HepG2 (cell line): Measurements from ENCODE around the gene HSDL2. TPM values are rescaled to one million over a fixed set of nuclear protein-coding genes. Genes with fewer than 3 reads are reported as not detected.

Source experiments
- BORCS8-MEF2B ChIP-seq: sonication (generic); formaldehyde crosslinking; IDR thresholded peaks from 2 replicates; pipeline ENCODE4 v1.8.0; 2022; ENCODE audit warnings: mild to moderate bottlenecking, missing genetic modification reagents
- DMAP1 ChIP-seq: IDR thresholded peaks from 2 replicates; pipeline ENCODE4 v1.6.1; 2016
- FIP1L1 ChIP-seq: fragments of 200-400 bp; formaldehyde crosslinking; IDR thresholded peaks from 2 replicates; pipeline ENCODE4 v1.6.1; 2018; ENCODE audit warnings: low read depth, mild to moderate bottlenecking, low read length, moderate library complexity, borderline replicate concordance; ENCODE audit not compliant: insufficient read depth
- GMEB2 ChIP-seq: IDR thresholded peaks from 2 replicates; pipeline ENCODE4 v1.6.1; 2016; ENCODE audit warnings: missing biosample characterization, missing genetic modification reagents, low read depth
- HINFP ChIP-seq: sonication (generic); formaldehyde crosslinking; IDR thresholded peaks from 2 replicates; pipeline ENCODE4 v1.4.0; 2020; ENCODE audit warnings: low read depth, mild to moderate bottlenecking, missing genetic modification reagents
- HMG20A ChIP-seq: IDR thresholded peaks from 2 replicates; pipeline ENCODE4 v1.6.1; 2016; ENCODE audit warnings: borderline replicate concordance
- IRF9 ChIP-seq: sonication (generic); formaldehyde crosslinking; IDR thresholded peaks from 2 replicates; pipeline ENCODE4 v1.8.0; 2022; ENCODE audit warnings: missing genetic modification reagents, mild to moderate bottlenecking, borderline replicate concordance
- NR0B2 ChIP-seq: sonication (generic); formaldehyde crosslinking; IDR thresholded peaks from 2 replicates; pipeline ENCODE4 v1.4.0; 2020; ENCODE audit warnings: mild to moderate bottlenecking, missing genetic modification reagents
- NR3C1 ChIP-seq: sonication (generic); formaldehyde crosslinking; IDR thresholded peaks from 2 replicates; pipeline ENCODE4 v1.4.0; 2020; ENCODE audit warnings: missing genetic modification reagents
- SRSF1 ChIP-seq: fragments of 200-400 bp; formaldehyde crosslinking; optimal IDR thresholded peaks from 2 replicates; pipeline ENCODE3; 2017; ENCODE audit warnings: mild to moderate bottlenecking, low read depth, low read length, moderate library complexity
- U2AF1 ChIP-seq: fragments of 200-400 bp; formaldehyde crosslinking; optimal IDR thresholded peaks from 2 replicates; pipeline ENCODE3; 2017; ENCODE audit warnings: mild to moderate bottlenecking, low read depth, low read length
- ZFP62 ChIP-seq: sonication (generic); formaldehyde crosslinking; IDR thresholded peaks from 2 replicates; pipeline ENCODE4 v1.4.0; 2020; ENCODE audit warnings: missing genetic modification reagents
- ZNF335 ChIP-seq: sonication (generic); formaldehyde crosslinking; IDR thresholded peaks from 2 replicates; pipeline ENCODE4 v1.4.0; 2020; ENCODE audit warnings: missing genetic modification reagents
- ZNF564 ChIP-seq: sonication (generic); formaldehyde crosslinking; IDR thresholded peaks from 2 replicates; pipeline ENCODE4 v1.8.1; 2023; ENCODE audit warnings: mild to moderate bottlenecking, missing genetic modification reagents
- ZSCAN22 ChIP-seq: sonication (generic); formaldehyde crosslinking; IDR thresholded peaks from 2 replicates; pipeline ENCODE4 v1.4.0; 2020; ENCODE audit warnings: mild to moderate bottlenecking, missing genetic modification reagents
- polyA plus RNA-seq, 8 experiments: library from polyadenylated mRNA; depleted of rRNA in 3 of 8; stranded (reverse) in 7 of 8; unstranded in 1 of 8; fragments of >200 nt; fragmentation: Illumina TruSeq in 4 of 8; extraction: Trizol in 4 of 8; gene quantifications; 2 replicates each; pipeline versions ENCODE4 v1.2.1 to v1.2.3, GENCODE V29; 2011 to 2016; ENCODE audit warnings: low read depth in 4 of 8, missing spikeins in 1 of 8, mixed read lengths in 1 of 8; ENCODE audit not compliant: insufficient read depth in 1 of 8
- total RNA-seq, 5 experiments: library from RNA; depleted of rRNA; stranded (reverse); fragments of >200 nt; fragmentation: Illumina TruSeq; extraction: Trizol; gene quantifications; 2 replicates each; pipeline ENCODE4 v1.2.3, GENCODE V29; 2016; ENCODE audit warnings: low read depth in 1 of 5
- TF ChIP-seq, protein P1 (sequence below): sonication (generic); formaldehyde crosslinking; IDR thresholded peaks from 2 replicates; pipeline ENCODE4 v1.8.0; 2022; ENCODE audit warnings: missing genetic modification reagents, mild to moderate bottlenecking, moderate library complexity, borderline replicate concordance
- TF ChIP-seq, protein P2 (sequence below): sonication (generic); formaldehyde crosslinking; IDR thresholded peaks from 2 replicates; pipeline ENCODE4 v1.5.1; 2020; ENCODE audit warnings: missing genetic modification reagents, mild to moderate bottlenecking, borderline replicate concordance
- TF ChIP-seq, protein P3 (sequence below): sonication (generic); formaldehyde crosslinking; conservative IDR thresholded peaks from 2 replicates; pipeline ENCODE4 v1.8.1; 2023; ENCODE audit warnings: missing genetic modification reagents

HSDL2 gene
- total and polyA plus RNA-seq, 2 of the 13 experiments (the other 11 are each of a cell fraction or from before 2014, with no cell fraction given), result 55.3 to 80.2 TPM

GRCh38 chr9:112486221-112487007 is 106.5 kb downstream of the HSDL2 start, which contains the start of gene KIAA1958 (continued):
- TF ChIP-seq NR0B2 (peak; percentile 78; the same call in 1 of the 2 replicates), ZSCAN22 (CRISPR knock-in tag) (no peak), SRSF1 (no peak), GMEB2 (CRISPR knock-in tag) (0 out of 2 replicates have a peak, but pooled peaks have one; percentile 18), ZNF564 (CRISPR knock-in tag) (peak; percentile 88; the same call in 1 of the 2 replicates), HINFP (peak; percentile 85), FIP1L1 (no peak), ZFP62 (CRISPR knock-in tag) (no peak), U2AF1 (no peak), ZNF335 (no peak), BORCS8-MEF2B (CRISPR knock-in tag) (peak; percentile 80), NR3C1 (CRISPR knock-in tag) (no peak), HMG20A (CRISPR knock-in tag) (no peak), DMAP1 (CRISPR knock-in tag) (peak; percentile 79), IRF9 (peak; percentile 95)
- TF ChIP-seq, protein P1, sequence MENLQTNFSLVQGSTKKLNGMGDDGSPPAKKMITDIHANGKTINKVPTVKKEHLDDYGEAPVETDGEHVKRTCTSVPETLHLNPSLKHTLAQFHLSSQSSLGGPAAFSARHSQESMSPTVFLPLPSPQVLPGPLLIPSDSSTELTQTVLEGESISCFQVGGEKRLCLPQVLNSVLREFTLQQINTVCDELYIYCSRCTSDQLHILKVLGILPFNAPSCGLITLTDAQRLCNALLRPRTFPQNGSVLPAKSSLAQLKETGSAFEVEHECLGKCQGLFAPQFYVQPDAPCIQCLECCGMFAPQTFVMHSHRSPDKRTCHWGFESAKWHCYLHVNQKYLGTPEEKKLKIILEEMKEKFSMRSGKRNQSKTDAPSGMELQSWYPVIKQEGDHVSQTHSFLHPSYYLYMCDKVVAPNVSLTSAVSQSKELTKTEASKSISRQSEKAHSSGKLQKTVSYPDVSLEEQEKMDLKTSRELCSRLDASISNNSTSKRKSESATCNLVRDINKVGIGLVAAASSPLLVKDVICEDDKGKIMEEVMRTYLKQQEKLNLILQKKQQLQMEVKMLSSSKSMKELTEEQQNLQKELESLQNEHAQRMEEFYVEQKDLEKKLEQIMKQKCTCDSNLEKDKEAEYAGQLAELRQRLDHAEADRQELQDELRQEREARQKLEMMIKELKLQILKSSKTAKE, result peak; percentile 53; the same call in 1 of the 2 replicates
- TF ChIP-seq, protein P2, sequence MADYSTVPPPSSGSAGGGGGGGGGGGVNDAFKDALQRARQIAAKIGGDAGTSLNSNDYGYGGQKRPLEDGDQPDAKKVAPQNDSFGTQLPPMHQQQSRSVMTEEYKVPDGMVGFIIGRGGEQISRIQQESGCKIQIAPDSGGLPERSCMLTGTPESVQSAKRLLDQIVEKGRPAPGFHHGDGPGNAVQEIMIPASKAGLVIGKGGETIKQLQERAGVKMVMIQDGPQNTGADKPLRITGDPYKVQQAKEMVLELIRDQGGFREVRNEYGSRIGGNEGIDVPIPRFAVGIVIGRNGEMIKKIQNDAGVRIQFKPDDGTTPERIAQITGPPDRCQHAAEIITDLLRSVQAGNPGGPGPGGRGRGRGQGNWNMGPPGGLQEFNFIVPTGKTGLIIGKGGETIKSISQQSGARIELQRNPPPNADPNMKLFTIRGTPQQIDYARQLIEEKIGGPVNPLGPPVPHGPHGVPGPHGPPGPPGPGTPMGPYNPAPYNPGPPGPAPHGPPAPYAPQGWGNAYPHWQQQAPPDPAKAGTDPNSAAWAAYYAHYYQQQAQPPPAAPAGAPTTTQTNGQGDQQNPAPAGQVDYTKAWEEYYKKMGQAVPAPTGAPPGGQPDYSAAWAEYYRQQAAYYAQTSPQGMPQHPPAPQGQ, result no peak
- TF ChIP-seq, protein P3, sequence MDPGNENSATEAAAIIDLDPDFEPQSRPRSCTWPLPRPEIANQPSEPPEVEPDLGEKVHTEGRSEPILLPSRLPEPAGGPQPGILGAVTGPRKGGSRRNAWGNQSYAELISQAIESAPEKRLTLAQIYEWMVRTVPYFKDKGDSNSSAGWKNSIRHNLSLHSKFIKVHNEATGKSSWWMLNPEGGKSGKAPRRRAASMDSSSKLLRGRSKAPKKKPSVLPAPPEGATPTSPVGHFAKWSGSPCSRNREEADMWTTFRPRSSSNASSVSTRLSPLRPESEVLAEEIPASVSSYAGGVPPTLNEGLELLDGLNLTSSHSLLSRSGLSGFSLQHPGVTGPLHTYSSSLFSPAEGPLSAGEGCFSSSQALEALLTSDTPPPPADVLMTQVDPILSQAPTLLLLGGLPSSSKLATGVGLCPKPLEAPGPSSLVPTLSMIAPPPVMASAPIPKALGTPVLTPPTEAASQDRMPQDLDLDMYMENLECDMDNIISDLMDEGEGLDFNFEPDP, result no peak
